GM06990 (cell line): ENCODE data around the gene DAPP1.
A peak's percentile ranks its signal among the peaks of the same experiment; 100 is the strongest.

ENCODE experiments used
- DNase-seq: peaks from one replicate; pipeline ENCODE4 v3.0.0-alpha.2; 2011; ENCODE audit not compliant: insufficient read length; ENCODE audit errors: extremely low read depth
- H3K27me3 ChIP-seq: replicated peaks from 2 replicates; pipeline ENCODE4 v1.6.0; 2011; ENCODE audit warnings: low read length; ENCODE audit not compliant: control insufficient read depth, insufficient read depth
- H3K36me3 ChIP-seq: 2 replicates; pipeline ENCODE4 v1.5.1; 2011; ENCODE audit warnings: low read length; ENCODE audit not compliant: control insufficient read depth, insufficient read depth
- H3K4me3 ChIP-seq: replicated peaks from 2 replicates; pipeline ENCODE4 v1.5.1; 2011; ENCODE audit warnings: low read depth, mild to moderate bottlenecking, control low read depth, low read length
- CTCF ChIP-seq: IDR thresholded peaks from 2 replicates; pipeline ENCODE4 v1.5.1; 2011; ENCODE audit warnings: low read length, control low read depth, mild to moderate bottlenecking, inconsistent platforms; ENCODE audit not compliant: insufficient read depth, poor library complexity, severe bottlenecking

Gene DAPP1

DNA sequence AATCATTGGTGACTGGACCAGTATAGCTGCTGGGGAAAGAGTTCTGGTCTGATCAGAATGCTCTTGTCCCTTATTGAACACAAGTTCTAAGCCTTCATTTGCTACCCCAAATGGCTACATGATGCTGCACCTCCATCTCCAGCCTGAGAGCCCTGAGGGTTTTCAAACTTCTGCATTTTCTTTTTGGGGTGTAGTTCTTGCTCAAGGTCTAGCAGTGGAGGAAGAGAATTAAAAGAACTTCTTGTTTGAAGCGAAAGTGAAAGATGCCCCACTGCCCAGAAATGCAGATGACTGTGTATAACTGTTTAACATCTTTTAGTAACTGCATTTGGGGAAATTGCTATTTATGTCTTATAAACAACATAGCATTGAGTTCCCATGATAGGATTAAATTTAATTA is 39.1 kb downstream of the DAPP1 start:
- Histone ChIP-seq H3K4me3 (no peak overlapping the region), H3K27me3 (no peaks in the 10 kb centered on the region), H3K36me3 (peaks cover 1% of the 10 kb centered on the region; the same call in 1 of the 2 replicates)
- DNase-seq: peak; percentile 41
- TF ChIP-seq CTCF: no peak

DNA sequence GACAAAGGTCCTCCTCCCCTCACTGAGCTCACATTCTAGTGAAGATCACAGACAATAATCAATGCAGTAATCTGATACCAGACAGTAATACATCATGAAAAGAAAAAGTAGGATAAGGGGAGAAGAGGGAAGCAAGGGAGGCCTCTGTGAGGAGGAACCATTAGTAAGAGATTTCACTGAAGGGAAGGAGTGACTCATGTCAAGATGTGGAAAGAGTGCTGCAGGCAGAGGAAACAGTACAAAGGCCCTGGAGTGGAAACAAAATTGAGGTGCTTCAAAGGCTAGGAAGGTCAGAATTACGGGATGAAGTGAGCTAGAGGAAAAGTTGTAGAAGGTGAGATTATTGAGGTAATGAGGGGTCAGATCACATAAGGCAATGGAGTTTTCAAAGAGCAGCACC is 39.5 kb downstream of the DAPP1 start:
- peaks cover 1% of the 10 kb centered on the region; the same call in 1 of the 2 replicates for H3K36me3 ChIP-seq
- DNase-seq: no peak
- no peak for TF ChIP-seq CTCF
- H3K27me3 ChIP-seq: no peaks in the 10 kb centered on the region
- H3K4me3 ChIP-seq: no peak overlapping the region

DNA sequence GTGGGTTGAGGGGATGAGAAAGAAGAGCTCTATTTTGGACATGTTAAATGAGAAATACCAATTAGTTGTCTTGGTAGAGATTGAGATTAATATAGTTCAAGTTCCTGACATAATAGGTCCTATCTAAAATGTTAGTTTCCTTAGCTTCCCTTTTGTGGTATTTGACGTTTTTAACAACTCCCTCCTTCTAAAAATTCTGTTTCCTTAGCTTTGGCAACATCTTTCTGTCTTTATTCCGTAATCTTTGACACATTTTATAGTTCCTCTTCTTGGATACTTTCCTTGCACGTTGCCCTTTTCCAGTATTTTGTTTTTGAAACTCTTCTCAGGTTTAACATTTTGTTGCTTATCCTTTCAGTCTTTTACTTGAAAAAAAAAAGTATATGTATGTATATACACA is 40.7 kb downstream of the DAPP1 start:
- H3K4me3 ChIP-seq: no peak overlapping the region
- H3K36me3 ChIP-seq: peaks cover 1% of the 10 kb centered on the region; the same call in 1 of the 2 replicates
- no peaks in the 10 kb centered on the region for H3K27me3 ChIP-seq
- TF ChIP-seq CTCF: no peak
- DNase-seq: no peak

GRCh38 chr4:99859618-99860017 is 43.0 kb downstream of the DAPP1 start:
- peak; percentile 45 for DNase-seq
- TF ChIP-seq CTCF: no peak
- Histone ChIP-seq H3K4me3 (no peak overlapping the region), H3K27me3 (no peaks in the 10 kb centered on the region), H3K36me3 (peaks cover 1% of the 10 kb centered on the region)

- H3K27me3 ChIP-seq: no peaks in the 10 kb centered on the region
- TF ChIP-seq CTCF: no peak
- DNase-seq: no peak
- no peak overlapping the region for H3K4me3 ChIP-seq
- H3K36me3 ChIP-seq: peaks cover 2% of the 10 kb centered on the region
Observed at GRCh38 chr4:99860521-99860920, 43.9 kb downstream of the DAPP1 start.
